H1 (cell line): ENCODE data around the gene CDH26.

Source experiments
- EGR1 ChIP-seq: IDR thresholded peaks from 2 replicates; pipeline ENCODE4 v1.6.1; 2011; ENCODE audit warnings: low read depth, low read length, borderline replicate concordance
- JUN ChIP-seq: IDR thresholded peaks from 2 replicates; pipeline ENCODE4 v1.6.1; 2011; ENCODE audit warnings: low read depth, mild to moderate bottlenecking, improper control_type of control experiment, low read length
- POLR2A ChIP-seq, 2 experiments: IDR thresholded peaks; 1 replicate in 1 of 2; 2 replicates in 1 of 2; pipeline ENCODE4 v1.6.1; 2011; ENCODE audit warnings: low read depth in 2 of 2, low read length in 2 of 2, mild to moderate bottlenecking in 2 of 2; ENCODE audit errors: control extremely low read depth in 1 of 2
- RAD21 ChIP-seq, 2 experiments: IDR thresholded peaks in 1 of 2; conservative IDR thresholded peaks in 1 of 2; 2 replicates each; pipeline ENCODE4 v1.6.1; 2011; ENCODE audit warnings: low read depth in 2 of 2, low read length in 2 of 2, improper control_type of control experiment in 1 of 2, inconsistent platforms in 1 of 2, mild to moderate bottlenecking in 1 of 2, moderate library complexity in 1 of 2
- TEAD4 ChIP-seq: IDR thresholded peaks from 2 replicates; pipeline ENCODE4 v1.6.1; 2012; ENCODE audit warnings: low read depth, low read length, inconsistent platforms, mixed read lengths
- ZNF274 ChIP-seq: IDR thresholded peaks from 2 replicates; pipeline ENCODE4 v1.7.0; 2012; ENCODE audit warnings: low read length, borderline replicate concordance; ENCODE audit errors: extremely low read depth
- TF ChIP-seq, protein P1 (sequence below), 3 experiments: IDR thresholded peaks; 1 replicate in 2 of 3; 2 replicates in 1 of 3; pipeline versions ENCODE4 v1.5.1 to v1.6.1; 2011; ENCODE audit warnings: low read length in 3 of 3, mild to moderate bottlenecking in 3 of 3, inconsistent platforms in 2 of 3, low read depth in 1 of 3, moderate library complexity in 1 of 3; ENCODE audit not compliant: insufficient read depth in 1 of 3; ENCODE audit errors: control extremely low read depth in 1 of 3
- TF ChIP-seq, protein P2 (sequence below): IDR thresholded peaks from 2 replicates; pipeline ENCODE4 v1.6.1; 2012; ENCODE audit warnings: low read length, inconsistent platforms

DNA sequence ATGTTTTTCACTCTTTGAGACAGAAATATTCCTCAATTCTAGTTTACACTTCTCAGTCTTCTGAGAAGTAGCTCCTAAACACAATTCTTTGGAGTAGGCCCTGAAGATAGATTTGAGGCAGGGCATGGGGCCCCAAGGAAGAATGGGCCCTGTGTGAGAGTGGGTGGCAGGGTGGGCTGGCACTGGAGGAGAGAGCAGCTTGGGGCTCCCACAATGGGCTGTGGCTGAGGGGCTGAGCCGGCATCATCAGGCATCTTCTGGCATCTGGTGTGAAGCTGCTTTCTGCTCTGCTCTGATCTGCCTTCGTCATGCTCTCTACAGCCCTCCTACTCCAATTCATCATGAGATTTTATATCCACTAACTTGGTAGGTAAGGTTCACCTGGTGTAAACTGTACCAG lies 88.2 kb downstream of the CDH26 start:
- TF ChIP-seq RAD21 (IDR thresholded peaks at IDR 0.05 in 1 of 2, conservative IDR thresholded peaks at IDR 0.05 in 1 of 2; ENCODE audit: low read depth in 2 of 2, low read length in 2 of 2) (no peak), ZNF274 (no peak), TEAD4 (no peak), JUN (no peak), EGR1 (no peak), POLR2A (IDR thresholded peaks at IDR 0.05; ENCODE audit: control extremely low read depth in 1 of 2, low read depth in 2 of 2, low read length in 2 of 2) (no peak)
- TF ChIP-seq, protein P1, sequence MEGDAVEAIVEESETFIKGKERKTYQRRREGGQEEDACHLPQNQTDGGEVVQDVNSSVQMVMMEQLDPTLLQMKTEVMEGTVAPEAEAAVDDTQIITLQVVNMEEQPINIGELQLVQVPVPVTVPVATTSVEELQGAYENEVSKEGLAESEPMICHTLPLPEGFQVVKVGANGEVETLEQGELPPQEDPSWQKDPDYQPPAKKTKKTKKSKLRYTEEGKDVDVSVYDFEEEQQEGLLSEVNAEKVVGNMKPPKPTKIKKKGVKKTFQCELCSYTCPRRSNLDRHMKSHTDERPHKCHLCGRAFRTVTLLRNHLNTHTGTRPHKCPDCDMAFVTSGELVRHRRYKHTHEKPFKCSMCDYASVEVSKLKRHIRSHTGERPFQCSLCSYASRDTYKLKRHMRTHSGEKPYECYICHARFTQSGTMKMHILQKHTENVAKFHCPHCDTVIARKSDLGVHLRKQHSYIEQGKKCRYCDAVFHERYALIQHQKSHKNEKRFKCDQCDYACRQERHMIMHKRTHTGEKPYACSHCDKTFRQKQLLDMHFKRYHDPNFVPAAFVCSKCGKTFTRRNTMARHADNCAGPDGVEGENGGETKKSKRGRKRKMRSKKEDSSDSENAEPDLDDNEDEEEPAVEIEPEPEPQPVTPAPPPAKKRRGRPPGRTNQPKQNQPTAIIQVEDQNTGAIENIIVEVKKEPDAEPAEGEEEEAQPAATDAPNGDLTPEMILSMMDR (IDR thresholded peaks at IDR 0.05; ENCODE audit: control extremely low read depth in 1 of 3, insufficient read depth in 1 of 3, low read depth in 1 of 3, low read length in 3 of 3): no peak
- TF ChIP-seq, protein P2, sequence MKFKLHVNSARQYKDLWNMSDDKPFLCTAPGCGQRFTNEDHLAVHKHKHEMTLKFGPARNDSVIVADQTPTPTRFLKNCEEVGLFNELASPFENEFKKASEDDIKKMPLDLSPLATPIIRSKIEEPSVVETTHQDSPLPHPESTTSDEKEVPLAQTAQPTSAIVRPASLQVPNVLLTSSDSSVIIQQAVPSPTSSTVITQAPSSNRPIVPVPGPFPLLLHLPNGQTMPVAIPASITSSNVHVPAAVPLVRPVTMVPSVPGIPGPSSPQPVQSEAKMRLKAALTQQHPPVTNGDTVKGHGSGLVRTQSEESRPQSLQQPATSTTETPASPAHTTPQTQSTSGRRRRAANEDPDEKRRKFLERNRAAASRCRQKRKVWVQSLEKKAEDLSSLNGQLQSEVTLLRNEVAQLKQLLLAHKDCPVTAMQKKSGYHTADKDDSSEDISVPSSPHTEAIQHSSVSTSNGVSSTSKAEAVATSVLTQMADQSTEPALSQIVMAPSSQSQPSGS: no peak
